Middle frontal gyrus (tissue), 1 donor: Measurements from ENCODE around the gene ZNG1C.
"Not testable (repeated sequence)": the region's sequence is repeated elsewhere in the genome, so short reads cannot be mapped to it uniquely, and the experiment has no call there.

Experiments used
- DNase-seq: peaks from one replicate; pipeline ENCODE4 v3.0.0-alpha.2; 2015; ENCODE audit warnings: low spot score; ENCODE audit errors: extremely low spot score

ZNG1C gene

DNA sequence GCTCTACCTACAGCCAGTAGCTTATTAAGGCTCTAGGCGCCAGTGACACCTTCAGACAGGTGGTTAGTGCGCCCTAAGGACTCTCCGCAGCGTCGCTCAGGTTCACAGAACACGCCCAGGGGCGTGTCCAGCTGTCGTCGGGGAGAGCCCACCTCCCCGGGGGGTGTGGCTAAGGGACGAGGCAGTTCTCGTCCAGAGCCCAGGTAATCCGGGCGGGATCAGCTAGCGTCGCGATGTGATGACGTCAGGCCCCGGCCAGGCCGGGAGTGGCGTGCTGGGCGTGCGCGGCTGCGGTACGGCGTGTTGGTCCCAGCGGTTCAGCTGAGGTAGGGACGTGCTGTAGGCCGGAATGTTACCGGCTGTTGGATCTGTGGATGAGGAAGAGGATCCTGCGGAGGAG lies at the start of gene ZNG1C:
Gene ZNG1C (plus strand): TSS at position 301 of the 400 bp plus-strand sequence. CDS start 49 bp downstream, at position 350.
- not testable (repeated sequence) for DNase-seq

DNA sequence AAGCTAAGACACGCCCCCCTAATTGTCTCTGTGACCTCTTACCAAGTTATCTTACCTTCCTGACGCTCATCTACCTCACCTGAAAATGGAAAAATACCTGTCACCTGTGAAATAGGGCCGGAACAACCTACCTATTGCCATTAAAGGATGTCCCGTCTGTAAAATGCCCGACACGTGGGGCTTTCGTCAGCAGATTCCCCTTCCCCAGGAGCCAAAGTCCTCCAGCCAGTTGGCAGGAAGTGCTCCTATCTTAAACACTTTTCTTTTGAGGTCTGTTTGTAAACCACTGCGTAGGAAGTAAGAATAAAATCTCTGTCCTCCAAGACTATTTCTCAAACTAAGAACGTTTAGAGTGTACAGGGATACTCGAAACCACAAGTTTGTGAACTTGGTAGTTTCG lies 654 bp downstream of the ZNG1C start:
- not testable (repeated sequence) for DNase-seq

DNA sequence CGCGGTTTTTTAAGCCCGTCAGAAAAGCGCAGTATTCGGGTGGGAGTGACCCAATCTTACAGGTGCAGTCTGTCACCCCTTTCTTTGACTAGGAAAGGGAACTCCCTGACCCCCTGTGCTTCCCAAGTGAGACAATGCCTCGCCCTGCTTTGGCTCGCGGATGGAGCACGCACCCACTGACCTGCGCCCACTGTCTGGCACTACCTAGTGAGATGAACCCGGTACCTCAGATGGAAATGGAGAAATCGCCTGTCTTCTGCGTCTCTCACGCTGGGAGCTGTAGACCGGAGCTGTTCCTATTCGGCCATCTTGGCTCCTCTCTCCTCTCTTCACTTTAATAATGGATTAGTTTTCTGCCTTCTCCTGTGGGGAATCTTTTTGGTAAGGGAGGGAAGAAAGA lies 39.3 kb downstream of the ZNG1C start:
- not testable (repeated sequence) for DNase-seq

DNA sequence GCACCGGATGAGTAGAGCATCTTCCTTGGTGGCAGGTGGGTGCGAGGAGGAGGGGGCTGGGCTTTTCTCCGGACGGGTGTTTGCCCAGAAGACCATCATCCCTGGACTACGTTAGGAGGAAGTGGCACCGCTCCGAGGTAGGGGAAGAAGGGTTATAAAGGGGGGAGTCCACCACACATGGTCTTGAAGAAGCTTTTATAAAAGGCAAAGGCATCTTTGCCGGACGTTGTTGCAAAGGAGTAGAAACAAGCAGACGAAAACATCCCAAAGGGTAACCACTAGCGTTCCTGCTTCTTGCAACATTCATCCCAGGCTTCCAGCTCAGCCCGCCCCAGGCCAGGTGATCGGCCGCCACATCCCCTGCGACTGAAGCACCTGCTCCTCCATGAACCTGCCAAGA lies 60.8 kb downstream of the ZNG1C start, which contains the start of gene FOXD4L3:
Gene FOXD4L3 (plus strand): TSS at position 301 of the 400 bp plus-strand sequence. CDS start 85 bp downstream, at position 386.
- not testable (repeated sequence) for DNase-seq

DNA sequence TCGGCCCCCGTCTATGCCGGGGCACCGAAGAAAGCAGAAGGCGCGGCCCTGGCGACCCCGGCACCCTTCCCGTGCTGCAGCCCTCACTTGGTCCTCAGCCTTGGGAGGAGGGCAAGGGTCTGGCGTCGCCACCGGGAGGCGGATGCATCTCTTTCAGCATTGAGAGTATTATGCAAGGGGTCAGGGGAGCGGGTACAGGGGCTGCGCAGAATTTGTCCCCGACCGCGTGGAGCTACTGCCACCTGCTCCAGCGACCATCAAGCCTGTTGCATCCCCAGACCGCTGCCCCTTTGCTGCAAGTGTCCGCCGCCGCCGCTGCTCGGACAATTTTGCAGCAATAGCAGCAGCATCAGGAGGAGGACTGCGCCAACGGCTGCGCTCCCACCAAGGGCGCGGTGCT lies 62.0 kb downstream of the ZNG1C start:
- DNase-seq = not testable (repeated sequence)

DNA sequence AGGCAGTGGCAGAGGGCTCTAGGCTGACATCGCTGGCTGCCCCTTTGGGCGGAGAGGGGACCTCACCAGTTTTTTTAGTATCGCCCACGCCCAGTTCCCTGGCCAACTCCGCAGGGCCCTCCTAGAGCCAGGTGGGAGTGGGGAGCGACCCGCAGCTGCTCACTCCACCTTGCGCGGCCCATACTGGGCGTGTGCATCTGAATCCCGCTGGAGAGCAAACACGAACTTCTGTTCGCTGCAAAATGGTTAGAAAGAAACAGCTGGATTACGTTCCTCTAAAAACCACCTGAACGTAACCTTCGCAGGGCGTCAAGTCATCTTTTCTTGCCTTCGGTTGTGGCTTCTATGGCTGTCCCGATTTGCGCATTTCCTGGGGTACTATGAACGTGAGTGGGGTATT lies 62.4 kb downstream of the ZNG1C start:
- DNase-seq = not testable (repeated sequence)

DNA sequence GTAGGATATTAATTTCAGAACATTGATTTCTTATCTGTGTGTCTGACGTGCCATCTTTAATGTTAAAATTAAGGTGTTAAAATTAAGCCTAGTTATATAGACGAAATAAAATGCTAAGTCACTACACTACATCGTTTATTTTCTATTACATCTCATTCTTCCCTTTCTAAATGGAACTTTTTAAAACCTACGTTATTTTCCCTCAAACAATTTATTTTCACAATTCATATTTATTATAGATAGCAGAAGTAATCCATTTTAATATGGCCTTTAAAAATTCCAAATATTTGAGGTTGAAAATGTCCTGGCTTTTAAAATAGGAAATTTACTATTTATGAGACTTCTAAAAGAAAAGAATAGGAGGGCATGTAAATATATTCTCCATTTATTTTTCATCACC lies 63.0 kb downstream of the ZNG1C start:
- not testable (repeated sequence) for DNase-seq

DNA sequence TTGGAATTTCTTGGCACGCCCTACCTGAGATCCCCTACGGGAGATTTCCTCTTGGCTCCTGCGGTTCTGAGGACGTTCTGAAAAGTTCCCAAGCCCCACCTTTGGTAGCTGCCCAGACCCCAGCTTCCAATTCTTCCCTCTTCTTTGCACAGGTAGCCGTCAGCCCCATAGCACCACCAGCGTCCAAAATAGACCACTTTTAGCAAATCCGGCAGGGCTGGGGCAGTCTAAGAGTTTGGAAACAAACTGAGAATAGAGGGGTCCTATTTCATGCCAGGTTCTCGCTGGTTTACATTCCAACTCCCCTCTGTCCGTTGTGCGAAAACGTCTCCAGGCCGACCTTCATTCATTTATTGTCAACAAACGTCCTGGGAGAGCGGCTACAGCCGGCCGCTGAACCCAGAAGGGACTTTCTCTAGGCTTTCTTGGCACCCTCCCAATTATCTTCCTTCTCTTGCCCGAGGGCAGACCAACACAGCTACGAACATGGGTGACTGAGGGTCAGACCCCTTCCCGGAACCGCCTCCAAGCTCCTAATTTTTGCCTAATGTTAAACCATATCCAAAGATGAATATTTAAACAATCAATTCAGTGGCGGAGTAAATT lies 64.0 kb downstream of the ZNG1C start:
- not testable (repeated sequence) for DNase-seq

DNA sequence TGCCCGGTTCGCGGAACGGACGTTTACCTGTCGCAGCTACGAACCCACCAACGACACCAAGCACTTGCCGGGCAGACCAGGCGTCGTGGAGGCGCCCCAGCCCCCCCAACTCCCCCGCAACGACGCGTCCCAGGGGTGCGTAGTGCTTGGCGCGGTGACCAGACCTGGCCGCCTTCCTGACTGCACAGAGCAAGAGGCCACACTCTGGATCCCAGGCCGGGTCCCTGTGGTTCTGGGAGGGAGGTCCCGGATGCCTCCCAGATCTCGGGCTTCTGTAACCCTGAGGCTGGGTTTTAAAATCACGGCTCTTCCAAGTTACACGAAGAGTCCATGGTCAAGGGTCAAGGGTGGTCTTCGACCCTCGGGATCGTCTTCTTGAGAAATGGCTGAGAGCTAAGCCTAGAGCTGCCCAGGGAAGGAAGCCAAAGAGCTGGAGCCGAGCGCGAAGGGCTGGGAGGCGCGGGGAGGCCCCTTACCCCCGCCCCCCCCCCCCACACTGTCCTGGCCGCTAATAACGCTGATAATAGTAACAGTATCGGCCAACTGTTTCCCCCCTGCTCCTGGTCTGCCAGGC lies 64.7 kb downstream of the ZNG1C start:
- not testable (repeated sequence) for DNase-seq

DNA sequence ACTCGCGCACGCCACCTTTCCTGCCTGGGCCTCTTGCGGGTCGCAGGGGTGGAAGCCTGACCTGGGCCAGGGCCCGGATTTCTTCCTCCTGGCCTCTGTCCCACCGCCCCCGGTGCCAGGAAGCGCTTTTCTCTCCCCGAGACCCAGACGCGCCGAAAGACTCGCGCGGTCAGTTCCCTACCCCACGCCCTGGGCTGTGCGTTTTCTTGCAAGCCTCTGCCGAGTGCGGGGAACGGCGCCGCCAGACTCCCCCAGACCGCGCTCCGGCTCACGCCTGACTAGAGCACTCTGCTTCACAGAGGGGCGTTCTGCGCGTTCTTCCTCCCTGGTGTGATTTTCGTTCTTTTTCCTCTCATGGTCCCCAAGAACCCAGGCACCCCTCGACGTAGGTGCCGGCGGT lies 65.3 kb downstream of the ZNG1C start:
- not testable (repeated sequence) for DNase-seq

DNA sequence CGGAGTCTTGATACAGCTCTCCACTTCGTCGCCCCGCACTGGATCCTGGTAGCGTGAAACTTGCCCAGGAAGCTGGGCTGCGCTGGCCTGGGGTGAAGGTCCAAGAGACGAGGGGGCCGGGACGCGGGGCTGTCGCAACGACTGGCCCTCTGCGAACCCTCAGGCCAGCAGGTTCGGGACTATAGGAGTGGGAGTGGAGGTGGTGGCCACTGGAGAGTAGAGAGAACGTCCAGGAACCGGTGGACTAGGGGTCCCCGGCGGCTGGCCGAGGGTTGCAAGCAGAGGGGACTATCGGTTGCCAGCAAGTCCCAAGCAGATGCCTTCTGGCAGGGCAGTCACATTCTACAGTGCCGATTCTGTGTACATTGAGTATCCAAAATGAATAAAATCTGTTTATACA lies 65.9 kb downstream of the ZNG1C start:
- DNase-seq = not testable (repeated sequence)

DNA sequence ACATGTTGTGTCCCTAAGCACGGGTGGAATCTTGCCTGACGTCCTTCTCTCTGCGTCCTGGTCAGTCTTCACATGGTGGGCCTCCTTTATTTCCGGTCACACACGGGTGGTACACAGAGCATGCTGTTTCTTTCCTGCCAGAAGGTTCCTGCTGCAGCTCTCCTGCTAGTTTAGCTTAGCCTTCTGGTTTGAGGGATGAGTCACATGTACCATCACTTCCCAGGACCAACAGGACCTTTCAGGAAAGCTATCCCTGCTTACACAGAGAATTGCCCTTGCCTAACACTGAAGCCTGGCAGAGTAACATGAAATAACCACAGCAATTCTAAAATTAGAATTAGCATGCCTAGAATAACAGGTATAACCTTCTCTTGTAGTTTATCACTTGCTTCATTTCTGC lies 69.4 kb downstream of the ZNG1C start:
- not testable (repeated sequence) for DNase-seq

DNA sequence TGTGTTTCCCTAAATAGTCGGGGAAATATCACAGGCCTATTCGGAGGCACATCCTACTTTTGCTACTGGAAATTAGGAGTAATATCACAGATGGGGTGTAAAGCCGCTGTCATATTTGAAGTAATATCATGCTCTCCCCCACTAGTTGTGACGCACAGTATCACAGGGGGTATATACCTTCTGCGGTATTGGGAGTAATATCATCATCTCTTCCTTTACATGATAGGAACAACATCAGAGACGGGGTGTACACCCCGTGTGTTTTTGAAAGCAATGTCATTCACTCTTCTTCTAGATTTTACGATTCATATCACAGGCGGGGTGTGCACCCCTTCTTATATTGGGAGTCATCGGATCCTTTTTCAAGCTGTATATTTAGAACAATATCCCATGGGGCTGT lies 76.4 kb downstream of the ZNG1C start:
- not testable (repeated sequence) for DNase-seq

DNA sequence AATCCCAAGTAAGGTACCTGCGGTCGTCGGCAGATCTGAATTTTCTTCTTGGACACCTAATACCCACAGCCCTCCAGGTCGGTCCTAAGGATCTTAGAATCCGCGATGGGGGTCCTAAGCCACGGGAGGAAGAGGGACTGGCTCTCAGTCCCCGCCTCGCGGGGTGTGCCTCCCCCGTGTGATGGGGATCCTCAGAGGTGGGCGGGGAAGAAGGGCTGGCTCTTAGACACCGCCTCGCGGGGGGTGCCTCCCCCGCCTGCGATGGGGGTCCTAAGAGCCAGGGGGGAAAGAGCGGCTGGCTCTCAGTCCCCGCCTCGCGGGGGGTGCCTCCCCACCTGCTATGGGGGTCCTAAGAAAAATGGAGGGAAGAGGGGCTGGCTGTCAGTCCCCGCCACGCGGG lies 82.0 kb downstream of the ZNG1C start:
- DNase-seq = not testable (repeated sequence)

DNA sequence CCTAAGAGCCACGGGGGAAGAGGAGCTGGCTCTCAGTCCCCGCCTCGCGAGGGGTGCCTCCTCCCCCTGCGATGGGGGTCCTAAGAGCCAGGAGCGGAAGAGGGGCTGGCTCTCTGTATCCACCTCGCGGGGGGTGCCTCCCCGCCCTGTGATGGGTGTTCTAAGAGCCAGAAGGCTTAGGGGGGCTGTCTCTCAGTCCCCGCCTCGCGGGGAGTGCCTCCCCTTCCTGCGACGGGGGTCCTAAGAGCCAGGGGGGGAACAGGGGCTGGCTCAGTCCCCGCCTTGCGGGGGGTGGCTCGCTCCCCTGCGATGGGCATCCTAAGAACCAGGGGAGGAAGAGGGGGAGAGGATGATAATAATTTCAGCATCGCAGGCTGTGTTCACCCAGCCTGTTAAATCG lies 82.7 kb downstream of the ZNG1C start:
- DNase-seq = not testable (repeated sequence)

DNA sequence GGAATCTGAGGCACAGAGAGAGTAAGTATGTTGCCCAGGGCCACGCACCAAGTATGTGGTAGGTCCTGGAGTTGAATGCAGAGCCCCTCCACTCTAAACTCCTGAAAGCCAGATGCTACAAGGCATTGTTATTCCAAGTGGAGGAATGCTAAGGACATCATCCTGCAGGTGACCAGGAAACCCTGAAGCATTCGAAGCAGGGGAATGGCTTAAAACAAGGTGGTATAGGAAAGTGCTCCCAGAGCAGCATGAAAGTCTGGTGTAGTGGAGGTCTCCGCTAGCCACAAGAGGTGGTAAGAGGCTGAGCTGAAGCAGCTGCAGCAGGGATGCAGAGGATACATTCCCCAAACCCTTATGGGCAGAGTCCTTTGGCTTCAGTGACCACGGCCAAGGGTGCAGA lies 87.3 kb downstream of the ZNG1C start:
- not testable (repeated sequence) for DNase-seq

DNA sequence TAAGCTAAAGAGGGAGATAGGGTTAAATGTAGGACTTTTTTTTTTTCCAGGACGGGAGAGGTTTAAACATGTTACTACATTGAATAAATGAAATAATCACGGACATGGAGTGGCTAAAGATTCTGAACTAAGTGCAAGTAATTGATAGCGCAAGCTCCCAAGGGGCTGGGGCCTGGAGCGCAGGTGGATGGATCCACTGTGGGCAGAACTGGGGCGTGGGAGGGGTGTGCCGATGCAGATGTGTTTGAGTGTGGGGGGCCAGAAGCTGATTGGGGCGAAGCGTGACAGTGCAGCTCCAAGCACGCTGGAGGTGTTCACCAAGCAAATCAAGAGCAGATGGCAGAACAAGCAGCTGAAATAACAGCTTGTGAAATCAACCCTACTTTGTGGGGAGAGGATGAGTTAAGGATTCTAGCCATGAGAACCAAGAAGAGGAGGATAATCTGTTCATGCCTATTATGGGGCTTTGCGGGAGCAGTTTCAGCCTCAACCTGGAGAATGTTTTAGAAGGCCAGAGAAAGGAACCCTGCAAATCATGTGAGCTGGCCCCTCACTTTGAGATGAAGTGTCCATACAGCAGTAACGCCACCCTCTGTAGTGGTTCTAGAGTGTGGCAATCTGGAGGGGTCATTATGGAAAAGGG lies 88.9 kb downstream of the ZNG1C start:
- not testable (repeated sequence) for DNase-seq

DNA sequence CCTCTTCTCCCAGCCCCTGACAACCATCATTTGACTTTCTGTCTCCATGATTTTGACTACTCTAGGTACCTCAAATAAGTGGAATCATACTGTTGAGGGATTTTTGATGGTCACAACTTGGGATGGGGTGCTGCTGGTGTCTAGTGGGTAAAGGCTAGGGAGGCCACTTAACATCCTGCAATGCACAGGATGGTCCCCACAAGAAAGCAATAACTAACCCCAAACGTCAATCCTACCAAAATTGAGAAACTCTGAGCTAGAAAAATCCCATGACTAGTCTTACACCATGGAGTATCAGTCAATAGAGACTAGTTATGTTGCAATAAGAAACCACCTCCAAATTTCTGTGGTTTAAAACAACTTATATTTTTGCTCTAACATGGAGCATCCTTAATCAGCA lies 90.3 kb downstream of the ZNG1C start:
- not testable (repeated sequence) for DNase-seq

DNA sequence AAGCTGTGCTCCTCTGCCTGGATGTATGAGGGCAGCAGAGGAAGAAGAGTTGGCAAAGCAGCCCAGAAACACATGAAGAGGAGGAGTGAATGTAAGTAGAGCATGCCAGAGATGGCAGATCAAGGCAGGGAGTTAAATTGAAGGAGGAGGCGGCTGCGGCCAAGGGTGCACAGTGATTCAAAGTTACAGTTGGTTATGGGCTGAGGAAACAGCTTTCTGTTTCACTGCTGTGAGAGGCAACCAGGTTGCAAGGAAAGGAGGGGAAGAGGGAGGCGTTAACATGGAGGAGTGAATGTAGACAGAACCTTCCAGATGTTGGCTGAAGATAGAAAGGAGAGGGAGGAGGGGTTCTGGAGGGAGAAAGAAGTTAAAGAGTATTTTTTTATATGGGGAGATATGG lies 94.2 kb downstream of the ZNG1C start:
- not testable (repeated sequence) for DNase-seq

DNA sequence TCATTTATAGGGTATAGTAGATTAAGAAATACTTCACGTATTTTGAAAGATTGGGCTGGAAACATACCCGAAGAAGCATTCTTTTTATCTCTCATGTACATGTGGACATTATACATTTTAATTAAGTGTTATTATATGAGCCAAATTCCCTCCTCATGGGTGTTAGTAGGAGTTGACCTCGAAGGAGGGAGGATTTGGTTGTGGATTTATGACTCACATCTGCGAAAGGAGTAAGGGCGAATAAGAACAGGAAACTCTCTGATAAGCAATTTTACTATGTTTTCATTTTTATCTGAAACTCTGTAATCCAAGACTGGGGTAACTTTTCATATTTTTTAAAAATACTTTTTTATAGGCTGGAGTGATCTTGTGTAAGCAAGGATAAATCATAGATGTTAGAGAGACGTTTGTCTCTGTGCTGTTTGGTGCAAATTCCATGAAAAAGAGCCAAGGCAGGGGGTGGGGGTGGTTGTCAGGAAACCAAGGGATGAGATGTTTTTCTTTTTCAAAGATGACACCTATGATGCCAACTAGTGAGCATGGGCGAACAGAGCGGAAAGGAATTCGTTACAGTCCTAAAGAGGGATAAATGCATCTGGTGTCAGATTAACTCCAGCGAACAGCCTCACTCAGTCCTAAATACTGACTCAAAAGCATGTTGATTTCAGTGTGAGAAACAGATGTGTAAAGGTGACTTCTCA lies 95.0 kb downstream of the ZNG1C start:
- not testable (repeated sequence) for DNase-seq

DNA sequence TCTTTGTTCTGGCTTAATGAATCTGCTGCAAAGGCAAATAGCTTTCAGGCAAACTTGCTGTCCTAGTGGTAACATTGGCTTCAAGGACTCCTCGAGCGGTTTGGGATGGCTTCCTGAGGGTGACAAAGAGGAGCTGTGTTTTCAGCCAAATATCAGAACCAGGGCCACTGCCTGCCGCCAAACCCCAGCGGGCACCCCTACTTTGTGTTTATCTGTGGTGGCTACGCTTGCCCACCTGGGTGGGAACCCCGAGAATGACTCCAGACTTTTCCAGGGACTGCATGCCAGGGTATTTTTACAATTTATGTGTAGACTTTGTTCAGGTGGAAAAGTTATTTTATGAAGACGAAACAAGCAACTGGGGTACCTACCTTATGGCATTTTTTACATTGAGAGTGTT lies 96.2 kb downstream of the ZNG1C start:
- DNase-seq = not testable (repeated sequence)
